Spinal cord (tissue), 10 donors: ENCODE measurements around the gene GLP2R. TPM values are rescaled to one million over a fixed set of nuclear protein-coding genes. Genes with fewer than 3 reads are reported as not detected.

Experiments
- DNase-seq, 6 donors: peaks; one replicate each; pipeline versions ENCODE4 v3.0.0 to v3.0.0-alpha.2; 2013 to 2015; ENCODE audit warnings: low spot score in 6 of 6, low read depth in 4 of 6
- H3K27ac ChIP-seq: one replicate; pipeline ENCODE4 v1.5.1; 2013; ENCODE audit warnings: low read depth, low read length, control low read depth
- H3K27me3 ChIP-seq: one replicate; pipeline ENCODE4 v1.6.1; 2013; ENCODE audit warnings: low read length; ENCODE audit not compliant: control insufficient read depth, insufficient read depth
- H3K36me3 ChIP-seq: one replicate; pipeline ENCODE4 v1.6.1; 2013; ENCODE audit warnings: low read length; ENCODE audit not compliant: control insufficient read depth, insufficient read depth
- H3K4me1 ChIP-seq: one replicate; pipeline ENCODE4 v1.6.1; 2013; ENCODE audit warnings: low read length; ENCODE audit not compliant: control insufficient read depth, insufficient read depth
- H3K4me3 ChIP-seq: one replicate; pipeline ENCODE4 v1.5.1; 2013; ENCODE audit warnings: low read depth, low read length, control low read depth
- H3K9me3 ChIP-seq: one replicate; pipeline ENCODE4 v1.6.1; 2013; ENCODE audit warnings: low read length; ENCODE audit not compliant: control insufficient read depth, insufficient read depth
- WGBS: methylation state at CpG from one replicate; pipeline ENCODE4 v1.1.5; 2013; ENCODE audit warnings: missing lambda C conversion rate; ENCODE audit not compliant: insufficient coverage; 5-methylcytosine and 5-hydroxymethylcytosine counted together
- polyA plus RNA-seq, 2 donors: library from polyadenylated mRNA; unstranded; fragments of 120-200 nt; gene quantifications; one replicate each; pipeline ENCODE4 v1.2.1, GENCODE V29; 2013; ENCODE audit not compliant: insufficient read length in 2 of 2
- total RNA-seq, 2 donors: library from RNA; depleted of rRNA in 1 of 2; stranded (reverse); fragments of 120-200 nt in 1 of 2; fragments of >200 nt in 1 of 2; gene quantifications; one replicate each; pipeline versions ENCODE4 v1.2.3 to v1.2.4, GENCODE V29; 2013 to 2014
- donor health status: healthy.

The GLP2R gene
- total and polyA plus RNA-seq, 4 donors: 0.11 to 1.8 (median 0.94) TPM

- H3K4me3 ChIP-seq: no peak overlapping the region
- no peak for DNase-seq
- H3K36me3 ChIP-seq: peaks cover 37% of the 10 kb centered on the region
- no peaks in the 10 kb centered on the region for H3K27me3 ChIP-seq
- no peak overlapping the region for H3K27ac ChIP-seq
- 78% methylated on average over 2 of the region's 14 CpGs for WGBS
- H3K4me1 ChIP-seq: peaks cover 5% of the 10 kb centered on the region
- no peaks in the 10 kb centered on the region for H3K9me3 ChIP-seq
These were observed 96.5 kb downstream of the GLP2R start for GRCh38 chr17:9922012-9922848.

- Histone ChIP-seq H3K4me1 (peaks cover 5% of the 10 kb centered on the region), H3K27me3 (no peaks in the 10 kb centered on the region), H3K9me3 (no peaks in the 10 kb centered on the region), H3K27ac (no peak overlapping the region), H3K4me3 (no peak overlapping the region), H3K36me3 (peaks cover 16% of the 10 kb centered on the region)
- peak; percentile 73 to 96 (median 79) for DNase-seq
- 11% methylated on average over 5 of the region's 6 CpGs for WGBS
These were observed 99.0 kb downstream of the GLP2R start for GRCh38 chr17:9924735-9925191.

- no peaks in the 10 kb centered on the region for H3K9me3 ChIP-seq
- H3K36me3 ChIP-seq: peaks cover 16% of the 10 kb centered on the region
- H3K27ac ChIP-seq: no peak overlapping the region
- 97% methylated on average over 11 of the region's 11 CpGs for WGBS
- no peak for DNase-seq
- H3K4me1 ChIP-seq: peaks cover 5% of the 10 kb centered on the region
- no peaks in the 10 kb centered on the region for H3K27me3 ChIP-seq
- H3K4me3 ChIP-seq: no peak overlapping the region
These were observed 99.7 kb downstream of the GLP2R start for GRCh38 chr17:9925457-9925856.

- Histone ChIP-seq H3K4me3 (no peak overlapping the region), H3K4me1 (peaks cover 10% of the 10 kb centered on the region), H3K36me3 (peaks cover 16% of the 10 kb centered on the region), H3K27me3 (no peaks in the 10 kb centered on the region), H3K9me3 (no peaks in the 10 kb centered on the region), H3K27ac (no peak overlapping the region)
- DNase-seq: no peak
- WGBS: 96% methylated on average over 21 of the region's 21 CpGs
These were observed 100.6 kb downstream of the GLP2R start for GRCh38 chr17:9926150-9926804.

- no peak overlapping the region for H3K27ac ChIP-seq
- no peaks in the 10 kb centered on the region for H3K27me3 ChIP-seq
- 62% methylated on average over 6 of the region's 13 CpGs for WGBS
- H3K36me3 ChIP-seq: peaks cover 19% of the 10 kb centered on the region
- no peak overlapping the region for H3K4me3 ChIP-seq
- peaks cover 11% of the 10 kb centered on the region for H3K4me1 ChIP-seq
- peak in 4 of 6 donors; percentile 40 to 90 (median 64) for DNase-seq
- no peaks in the 10 kb centered on the region for H3K9me3 ChIP-seq
These were observed 103.0 kb downstream of the GLP2R start for GRCh38 chr17:9928601-9929333.

GRCh38 chr17:9929871-9930270, 104.1 kb downstream of the GLP2R start:
- WGBS: 93% methylated on average over 4 of the region's 8 CpGs

GRCh38 chr17:9931144-9931741, 105.5 kb downstream of the GLP2R start:
- Histone ChIP-seq H3K4me1 (peaks cover 12% of the 10 kb centered on the region), H3K4me3 (no peak overlapping the region), H3K36me3 (peaks cover 18% of the 10 kb centered on the region), H3K27ac (no peak overlapping the region), H3K9me3 (no peaks in the 10 kb centered on the region), H3K27me3 (no peaks in the 10 kb centered on the region)
- DNase-seq: no peak
- WGBS: 39% methylated on average over 8 of the region's 12 CpGs

More at GRCh38 chr17:9929871-9930270, 104.1 kb downstream of the GLP2R start:
- H3K27me3 ChIP-seq: no peaks in the 10 kb centered on the region
- H3K36me3 ChIP-seq: peaks cover 25% of the 10 kb centered on the region
- H3K9me3 ChIP-seq: no peaks in the 10 kb centered on the region
- H3K27ac ChIP-seq: no peak overlapping the region
- H3K4me1 ChIP-seq: peaks cover 10% of the 10 kb centered on the region
- H3K4me3 ChIP-seq: no peak overlapping the region
- no peak for DNase-seq

GRCh38 chr17:9932491-9932890, 106.8 kb downstream of the GLP2R start:
- Histone ChIP-seq H3K9me3 (no peaks in the 10 kb centered on the region), H3K27ac (no peak overlapping the region), H3K36me3 (peaks cover 16% of the 10 kb centered on the region), H3K4me3 (no peak overlapping the region), H3K27me3 (no peaks in the 10 kb centered on the region), H3K4me1 (peaks cover 19% of the 10 kb centered on the region)
- no peak for DNase-seq
- WGBS: 100% methylated on average over 1 of the region's 2 CpGs

GRCh38 chr17:9934331-9934730, 108.6 kb downstream of the GLP2R start:
- Histone ChIP-seq H3K4me1 (peaks cover 20% of the 10 kb centered on the region), H3K9me3 (no peaks in the 10 kb centered on the region), H3K4me3 (no peak overlapping the region), H3K27ac (no peak overlapping the region), H3K36me3 (peaks cover 17% of the 10 kb centered on the region), H3K27me3 (no peaks in the 10 kb centered on the region)
- DNase-seq: no peak
- 83% methylated on average over 3 of the region's 7 CpGs for WGBS
